Fibroblast of lung (primary cell): ENCODE measurements around the gene XXYLT1.

Experiments used
- EZH2 ChIP-seq: IDR thresholded peaks from 2 replicates; pipeline ENCODE4 v1.5.1; 2012; ENCODE audit warnings: low read length, control low read depth, mild to moderate bottlenecking; ENCODE audit errors: missing control alignments
- TF ChIP-seq, protein P1 (sequence below), 2 donors: IDR thresholded peaks in 1 of 2; conservative IDR thresholded peaks in 1 of 2; 1 replicate in 1 of 2; 2 replicates in 1 of 2; pipeline ENCODE4 v1.5.1; 2011 to 2012; ENCODE audit warnings: low read length in 2 of 2, control low read depth in 1 of 2, inconsistent platforms in 1 of 2, low read depth in 1 of 2, mild to moderate bottlenecking in 1 of 2

DNA sequence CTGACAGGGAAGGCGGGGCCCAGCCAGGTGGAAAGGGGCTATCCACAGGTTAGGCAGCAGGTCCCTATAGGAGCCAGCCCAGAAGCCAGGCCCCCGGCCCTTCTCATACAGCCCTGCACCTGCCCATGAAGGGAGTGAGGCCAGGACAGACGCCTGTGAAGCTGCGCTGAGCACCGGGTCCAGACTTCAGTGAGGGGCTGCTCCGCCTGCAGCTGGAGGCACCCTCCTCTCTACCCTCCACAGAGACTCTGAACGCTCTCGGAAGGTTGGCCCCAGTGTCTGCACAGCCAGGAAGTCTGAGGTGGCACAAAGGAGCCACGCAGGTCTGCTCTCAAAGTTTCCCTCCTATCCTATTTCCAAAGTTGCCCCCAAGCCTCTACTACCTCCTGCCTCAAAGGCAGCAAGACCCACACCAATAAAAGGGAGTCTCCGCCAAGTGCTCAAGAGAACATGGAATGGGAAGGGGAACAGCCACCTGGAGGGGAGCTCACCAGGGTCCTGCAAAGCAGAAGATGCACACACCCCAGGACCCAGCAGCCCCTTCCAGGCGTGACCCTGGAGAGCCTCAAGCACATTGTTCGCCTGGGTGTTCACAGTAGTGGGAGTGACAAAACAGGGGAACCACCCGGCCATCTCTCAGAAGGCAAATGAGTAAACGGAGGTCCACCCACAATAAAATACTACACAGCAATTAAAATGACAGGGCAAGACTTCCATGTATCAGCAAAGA is 19.5 kb downstream of the XXYLT1 start:
- TF ChIP-seq, protein P1, sequence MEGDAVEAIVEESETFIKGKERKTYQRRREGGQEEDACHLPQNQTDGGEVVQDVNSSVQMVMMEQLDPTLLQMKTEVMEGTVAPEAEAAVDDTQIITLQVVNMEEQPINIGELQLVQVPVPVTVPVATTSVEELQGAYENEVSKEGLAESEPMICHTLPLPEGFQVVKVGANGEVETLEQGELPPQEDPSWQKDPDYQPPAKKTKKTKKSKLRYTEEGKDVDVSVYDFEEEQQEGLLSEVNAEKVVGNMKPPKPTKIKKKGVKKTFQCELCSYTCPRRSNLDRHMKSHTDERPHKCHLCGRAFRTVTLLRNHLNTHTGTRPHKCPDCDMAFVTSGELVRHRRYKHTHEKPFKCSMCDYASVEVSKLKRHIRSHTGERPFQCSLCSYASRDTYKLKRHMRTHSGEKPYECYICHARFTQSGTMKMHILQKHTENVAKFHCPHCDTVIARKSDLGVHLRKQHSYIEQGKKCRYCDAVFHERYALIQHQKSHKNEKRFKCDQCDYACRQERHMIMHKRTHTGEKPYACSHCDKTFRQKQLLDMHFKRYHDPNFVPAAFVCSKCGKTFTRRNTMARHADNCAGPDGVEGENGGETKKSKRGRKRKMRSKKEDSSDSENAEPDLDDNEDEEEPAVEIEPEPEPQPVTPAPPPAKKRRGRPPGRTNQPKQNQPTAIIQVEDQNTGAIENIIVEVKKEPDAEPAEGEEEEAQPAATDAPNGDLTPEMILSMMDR (conservative IDR thresholded peaks at IDR 0.05 in 1 of 2, IDR thresholded peaks at IDR 0.05 in 1 of 2; ENCODE audit: low read depth in 1 of 2, low read length in 2 of 2) = no peak
- TF ChIP-seq EZH2 = no peak
